ENCODE measurements around the gene COL5A3. TPM values are rescaled to one million over a fixed set of nuclear protein-coding genes. Genes with fewer than 3 reads are reported as not detected.

Gene COL5A3
- total and polyA plus RNA-seq, 2 of the 13 experiments (the other 11 are each of a cell fraction or from before 2014, with no cell fraction given), result 0.02 TPM; not detected in 1

- TF ChIP-seq ZSCAN5A (CRISPR knock-in tag; IDR thresholded peaks at IDR 0.05; ENCODE audit: borderline replicate concordance) (no peak), CAMTA2 (CRISPR knock-in tag; IDR thresholded peaks at IDR 0.05; ENCODE audit: borderline replicate concordance) (no peak), ZSCAN30 (CRISPR knock-in tag; IDR thresholded peaks at IDR 0.05) (no peak), MNT (IDR thresholded peaks at IDR 0.05) (no peak), SMC3 (IDR thresholded peaks at IDR 0.05; ENCODE audit: low read length) (no peak)
These were observed 18.7 kb downstream of the COL5A3 start (continued) for GRCh38 chr19:9991425-9992191.

GRCh38 chr19:9989504-9989903 is 20.8 kb downstream of the COL5A3 start:
- Histone ChIP-seq H3K27ac (ENCODE audit: extremely low read length, insufficient read depth, low read length) (no peak overlapping the region), H3K4me3 (replicated peaks in 1 of 3; ENCODE audit: insufficient read depth in 1 of 3, low read depth in 2 of 3, low read length in 3 of 3) (no peak overlapping the region), H3K9me3 (ENCODE audit: low read length) (no peaks in the 10 kb centered on the region), H4K20me1 (ENCODE audit: insufficient read depth, low read length) (no peaks in the 10 kb centered on the region), H3K36me3 (replicated peaks in 1 of 2; ENCODE audit: control insufficient read depth in 1 of 2, insufficient read depth in 2 of 2, low read length in 2 of 2) (no peaks in the 10 kb centered on the region), H3K27me3 (ENCODE audit: control insufficient read depth in 1 of 2, insufficient read depth in 2 of 2, low read length in 2 of 2) (peaks cover 3 to 7% of the 10 kb centered on the region in 2 experiments; a peak in 2 of 5 replicates), H3K4me2 (ENCODE audit: low read depth, low read length) (no peak overlapping the region), H3K9ac (ENCODE audit: insufficient read depth, low read depth, low read length) (no peak overlapping the region), H3K4me1 (ENCODE audit: insufficient read depth, low read length) (no peaks in the 10 kb centered on the region), H3K79me2 (ENCODE audit: insufficient read depth, low read length) (no peaks in the 10 kb centered on the region), H2AFZ (ENCODE audit: low read length) (no peak overlapping the region)
- ATAC-seq (no peak), FAIRE-seq (no peak), DNase-seq (ENCODE audit: low spot score) (no peak)
- TF ChIP-seq ZNF768 (CRISPR knock-in tag; IDR thresholded peaks at IDR 0.05) (peak; percentile 75), ZNF280B (CRISPR knock-in tag; IDR thresholded peaks at IDR 0.05; ENCODE audit: borderline replicate concordance) (no peak)
- no TSS peak for BruUV-seq (replicated peaks)
- CTCF ChIA-PET (ENCODE audit: low intra/inter-chr PET ratio, low total read pairs), result no interaction called here
- POLR2A ChIA-PET, result no interaction called here
- intact Hi-C loops (cut with micrococcal nuclease; ENCODE audit: unreplicated experiment) (no loop called here), in situ Hi-C loops (cut with HindIII; ENCODE audit: extremely low pct_ligation_motif_present, low pct_unique_long_range_greater_than_20kb) (no loop called here)
- WGBS (ENCODE audit: low lambda C conversion rate), result 33% methylated on average over 2 of the region's 3 CpGs
